Right cardiac atrium (tissue), 5 donors: ENCODE measurements around the gene TMEM114. TPM values are rescaled to one million over a fixed set of nuclear protein-coding genes. Genes with fewer than 3 reads are reported as not detected.

Experiments
- ATAC-seq, 2 donors: fragments of 200-7000 bp; cut with Tn5 transposase; one replicate each; pipeline versions ENCODE4 v1.8.0 to v1.9.1; 2020; ENCODE audit warnings: moderate library complexity in 2 of 2, mild to moderate bottlenecking in 1 of 2
- DNase-seq, 3 donors: peaks; one replicate each; pipeline ENCODE4 v3.0.0-alpha.2; 2020
- H3K27ac ChIP-seq: one replicate; pipeline ENCODE4 v1.5.1; 2013; ENCODE audit warnings: mild to moderate bottlenecking, low read length, control low read depth, moderate library complexity
- H3K27me3 ChIP-seq: one replicate; pipeline ENCODE4 v1.6.1; 2013; ENCODE audit not compliant: control insufficient read depth, insufficient read depth
- H3K4me1 ChIP-seq: one replicate; pipeline ENCODE4 v1.6.1; 2013; ENCODE audit warnings: low read length; ENCODE audit not compliant: control insufficient read depth, insufficient read depth
- H3K4me3 ChIP-seq: one replicate; pipeline ENCODE4 v1.5.1; 2013; ENCODE audit warnings: low read length, control low read depth
- H3K9me3 ChIP-seq: one replicate; pipeline ENCODE4 v1.6.1; 2013; ENCODE audit warnings: low read length; ENCODE audit not compliant: control insufficient read depth
- WGBS: extraction: QIAGEN DNeasy Blood & Tissue Kit; methylation state at CpG from one replicate; pipeline ENCODE4 v1.1.7; 2013; 5-methylcytosine and 5-hydroxymethylcytosine counted together
- intact Hi-C, 4 donors: fragments of 100-400 bp; cut with DNase I; formaldehyde crosslinking; loops; one replicate each; pipeline versions ENCODE4 v1.11.0 to v1.14.0; 2022 to 2023
- polyA plus RNA-seq: library from polyadenylated mRNA; stranded (reverse); fragments of 200-250 nt; gene quantifications from one replicate; pipeline ENCODE4 v1.2.3, GENCODE V29; 2013
- total RNA-seq, 4 donors: library from RNA; stranded (reverse); fragmentation: NEBNext Ultra II Directional; extraction: Animal tissue kit (Norgen Biotek cat#: 25700); gene quantifications; one replicate each; pipeline ENCODE4 v1.2.1, GENCODE V29; 2021
- donor health status: healthy with polysubstance abuse.
- donor health status: DM: no; HTN: yes; CAD: no.
- donor health status: DM: no; HTN: no; CAD: no.
- donor health status: DM: no; HTN: yes; CAD: no; lungs with severe emphysema.
- donor health status: DM: yes; HTN: yes; CAD: no.

TMEM114 gene
- total and polyA plus RNA-seq, 5 donors, result not detected

GRCh38 chr16:8555400-8555799 lies 34.9 kb downstream of the TMEM114 start:
- 81% methylated on average over 9 of the region's 9 CpGs for WGBS
- intact Hi-C loops, result no loop called here
- no peaks in the 10 kb centered on the region for H3K27me3 ChIP-seq

GRCh38 chr16:8554881-8555280 lies 35.4 kb downstream of the TMEM114 start:
- no peaks in the 10 kb centered on the region for H3K4me1 ChIP-seq
- WGBS, result 70% methylated on average over 2 of the region's 2 CpGs
- no peaks in the 10 kb centered on the region for H3K27me3 ChIP-seq
- H3K27ac ChIP-seq, result no peak overlapping the region
- no peak for DNase-seq
- H3K4me3 ChIP-seq, result no peak overlapping the region
- intact Hi-C loops, result no loop called here
- no peak for ATAC-seq
- H3K9me3 ChIP-seq, result no peaks in the 10 kb centered on the region

More at GRCh38 chr16:8555400-8555799, 34.9 kb downstream of the TMEM114 start:
- no peak for ATAC-seq
- Histone ChIP-seq H3K4me1 (no peaks in the 10 kb centered on the region), H3K4me3 (no peak overlapping the region), H3K27ac (no peak overlapping the region), H3K9me3 (no peaks in the 10 kb centered on the region)
- DNase-seq, result no peak

- Histone ChIP-seq H3K4me1 (no peaks in the 10 kb centered on the region), H3K27me3 (no peaks in the 10 kb centered on the region), H3K9me3 (no peaks in the 10 kb centered on the region), H3K4me3 (no peak overlapping the region), H3K27ac (no peak overlapping the region)
- 69% methylated on average over 4 of the region's 4 CpGs for WGBS
- no peak for ATAC-seq
- no peak for DNase-seq
- intact Hi-C loops, result no loop called here
These were observed 36.3 kb downstream of the TMEM114 start for GRCh38 chr16:8554022-8554421.

- Histone ChIP-seq H3K27ac (no peak overlapping the region), H3K27me3 (no peaks in the 10 kb centered on the region), H3K9me3 (no peaks in the 10 kb centered on the region), H3K4me3 (no peak overlapping the region), H3K4me1 (no peaks in the 10 kb centered on the region)
- intact Hi-C loops, result no loop called here
- ATAC-seq, result no peak
- DNase-seq, result no peak
- WGBS, result 24% methylated on average over 11 of the region's 11 CpGs
These were observed 37.7 kb downstream of the TMEM114 start for GRCh38 chr16:8552487-8553221.

GRCh38 chr16:8551388-8552332 lies 38.7 kb downstream of the TMEM114 start:
- no peak for ATAC-seq
- intact Hi-C loops, result no loop called here
- WGBS, result 85% methylated on average over 3 of the region's 3 CpGs
- no peak for DNase-seq
- Histone ChIP-seq H3K4me1 (no peaks in the 10 kb centered on the region), H3K9me3 (no peaks in the 10 kb centered on the region), H3K4me3 (no peak overlapping the region), H3K27ac (no peak overlapping the region), H3K27me3 (no peaks in the 10 kb centered on the region)

GRCh38 chr16:8550728-8551387 lies 39.5 kb downstream of the TMEM114 start:
- Histone ChIP-seq H3K27ac (no peak overlapping the region), H3K9me3 (no peaks in the 10 kb centered on the region), H3K4me1 (no peaks in the 10 kb centered on the region), H3K4me3 (no peak overlapping the region), H3K27me3 (no peaks in the 10 kb centered on the region)
- ATAC-seq, result no peak
- WGBS, result 78% methylated on average over 9 of the region's 9 CpGs
- no peak for DNase-seq
- intact Hi-C loops, result no loop called here

GRCh38 chr16:8549843-8550412 lies 40.4 kb downstream of the TMEM114 start:
- H3K27me3 ChIP-seq, result no peaks in the 10 kb centered on the region
- H3K4me3 ChIP-seq, result no peak overlapping the region
- ATAC-seq (no peak), DNase-seq (no peak)
- H3K27ac ChIP-seq, result no peak overlapping the region
- 76% methylated on average over 8 of the region's 8 CpGs for WGBS
- intact Hi-C loops, result no loop called here
- H3K9me3 ChIP-seq, result no peaks in the 10 kb centered on the region
- H3K4me1 ChIP-seq, result no peaks in the 10 kb centered on the region

GRCh38 chr16:8548166-8548565 lies 42.1 kb downstream of the TMEM114 start:
- Histone ChIP-seq H3K4me3 (no peak overlapping the region), H3K4me1 (no peaks in the 10 kb centered on the region), H3K27me3 (no peaks in the 10 kb centered on the region), H3K27ac (no peak overlapping the region), H3K9me3 (no peaks in the 10 kb centered on the region)
- no peak for DNase-seq
- 67% methylated on average over 3 of the region's 3 CpGs for WGBS
- intact Hi-C loops, result no loop called here
- ATAC-seq, result no peak

GRCh38 chr16:8547762-8548161 lies 42.5 kb downstream of the TMEM114 start:
- ATAC-seq (no peak), DNase-seq (no peak)
- no peaks in the 10 kb centered on the region for H3K27me3 ChIP-seq
- H3K27ac ChIP-seq, result no peak overlapping the region
- H3K4me1 ChIP-seq, result no peaks in the 10 kb centered on the region
- intact Hi-C loops, result no loop called here
- no peaks in the 10 kb centered on the region for H3K9me3 ChIP-seq
- 78% methylated on average over 8 of the region's 8 CpGs for WGBS
- H3K4me3 ChIP-seq, result no peak overlapping the region

GRCh38 chr16:8544406-8544805 lies 45.9 kb downstream of the TMEM114 start:
- Histone ChIP-seq H3K4me3 (no peak overlapping the region), H3K27me3 (no peaks in the 10 kb centered on the region), H3K4me1 (no peaks in the 10 kb centered on the region), H3K9me3 (no peaks in the 10 kb centered on the region), H3K27ac (no peak overlapping the region)
- WGBS, result 59% methylated on average over 5 of the region's 5 CpGs
- intact Hi-C loops, result no loop called here
- ATAC-seq (no peak), DNase-seq (no peak)
